Measurements from ENCODE around the gene SRA1.

The SRA1 gene

DNA sequence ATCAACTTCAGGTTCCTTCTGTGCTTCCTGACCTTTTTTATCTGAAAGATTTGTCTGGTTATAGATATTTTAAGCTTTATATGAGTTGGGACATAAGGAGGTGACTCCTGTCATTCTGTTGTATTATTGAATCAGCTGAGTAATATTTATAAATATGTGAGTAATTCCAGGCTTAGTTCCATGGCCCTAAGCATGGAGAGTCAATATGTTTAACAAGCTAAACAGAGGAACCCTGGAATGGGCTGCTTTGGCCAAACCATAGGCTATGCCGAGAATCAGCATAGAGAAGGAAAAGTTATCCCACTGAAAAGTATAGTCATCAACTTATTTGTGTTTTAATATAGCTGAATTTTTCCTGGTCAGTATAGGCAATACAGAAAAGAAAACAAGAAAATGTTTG, 17.0 kb downstream of the SRA1 start:
- H3K4me3 ChIP-seq (replicated peaks in 1 of 2; ENCODE audit: low read depth in 2 of 2, low read length in 2 of 2): no peak overlapping the region
- DNase-seq (ENCODE audit: low read depth in 2 of 2): no peak
- TF ChIP-seq, protein P1, sequence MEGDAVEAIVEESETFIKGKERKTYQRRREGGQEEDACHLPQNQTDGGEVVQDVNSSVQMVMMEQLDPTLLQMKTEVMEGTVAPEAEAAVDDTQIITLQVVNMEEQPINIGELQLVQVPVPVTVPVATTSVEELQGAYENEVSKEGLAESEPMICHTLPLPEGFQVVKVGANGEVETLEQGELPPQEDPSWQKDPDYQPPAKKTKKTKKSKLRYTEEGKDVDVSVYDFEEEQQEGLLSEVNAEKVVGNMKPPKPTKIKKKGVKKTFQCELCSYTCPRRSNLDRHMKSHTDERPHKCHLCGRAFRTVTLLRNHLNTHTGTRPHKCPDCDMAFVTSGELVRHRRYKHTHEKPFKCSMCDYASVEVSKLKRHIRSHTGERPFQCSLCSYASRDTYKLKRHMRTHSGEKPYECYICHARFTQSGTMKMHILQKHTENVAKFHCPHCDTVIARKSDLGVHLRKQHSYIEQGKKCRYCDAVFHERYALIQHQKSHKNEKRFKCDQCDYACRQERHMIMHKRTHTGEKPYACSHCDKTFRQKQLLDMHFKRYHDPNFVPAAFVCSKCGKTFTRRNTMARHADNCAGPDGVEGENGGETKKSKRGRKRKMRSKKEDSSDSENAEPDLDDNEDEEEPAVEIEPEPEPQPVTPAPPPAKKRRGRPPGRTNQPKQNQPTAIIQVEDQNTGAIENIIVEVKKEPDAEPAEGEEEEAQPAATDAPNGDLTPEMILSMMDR (IDR thresholded peaks at IDR 0.05; ENCODE audit: low read depth, low read length): no peak

DNA sequence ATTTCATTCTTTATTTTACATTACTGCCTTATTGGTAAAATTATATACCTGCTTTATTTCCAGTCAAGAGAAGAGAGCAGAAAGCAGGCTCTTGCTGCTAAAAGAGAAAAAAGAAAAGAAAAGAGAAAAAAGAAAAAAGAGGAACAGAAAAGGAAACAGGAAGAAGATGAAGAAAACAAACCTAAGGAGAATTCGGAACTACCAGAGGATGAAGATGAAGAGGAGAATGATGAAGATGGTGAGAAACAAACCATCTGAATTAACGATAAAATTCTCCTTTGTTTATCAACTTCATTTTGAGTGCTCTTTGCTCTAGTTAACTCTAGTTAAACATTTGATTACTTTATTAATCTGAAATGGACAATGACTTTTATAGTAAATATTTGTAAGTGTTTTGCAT, 33.3 kb downstream of the SRA1 start:
- no peak overlapping the region for H3K4me3 ChIP-seq (replicated peaks in 1 of 2; ENCODE audit: low read depth in 2 of 2, low read length in 2 of 2)
- no peak for DNase-seq (ENCODE audit: low read depth in 2 of 2)
- TF ChIP-seq, protein P1 (IDR thresholded peaks at IDR 0.05; ENCODE audit: low read depth, low read length): no peak

DNA sequence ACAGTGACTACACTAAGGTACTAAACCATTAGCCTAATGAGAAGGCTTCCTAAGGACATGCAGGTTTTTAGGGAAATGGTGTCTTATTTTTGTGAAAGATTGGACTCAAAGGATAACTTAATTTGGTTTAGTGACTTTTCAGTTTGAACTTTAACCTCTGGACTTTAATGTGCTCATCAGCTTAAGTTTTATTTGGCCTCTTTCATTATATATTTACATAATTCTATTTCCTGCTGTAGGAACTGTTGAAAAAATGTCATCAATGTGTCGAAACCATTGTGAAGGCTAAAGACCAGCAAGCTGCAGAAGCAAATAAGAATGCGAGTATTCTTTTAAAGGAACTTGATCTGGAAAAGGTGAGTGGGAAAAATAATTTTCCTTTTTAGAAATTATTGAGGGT, 44.1 kb downstream of the SRA1 start:
- TF ChIP-seq, protein P1 (IDR thresholded peaks at IDR 0.05; ENCODE audit: low read depth, low read length): no peak
- H3K4me3 ChIP-seq (replicated peaks in 1 of 2; ENCODE audit: low read depth in 2 of 2, low read length in 2 of 2): no peak overlapping the region
- DNase-seq (ENCODE audit: low read depth in 2 of 2): no peak

DNA sequence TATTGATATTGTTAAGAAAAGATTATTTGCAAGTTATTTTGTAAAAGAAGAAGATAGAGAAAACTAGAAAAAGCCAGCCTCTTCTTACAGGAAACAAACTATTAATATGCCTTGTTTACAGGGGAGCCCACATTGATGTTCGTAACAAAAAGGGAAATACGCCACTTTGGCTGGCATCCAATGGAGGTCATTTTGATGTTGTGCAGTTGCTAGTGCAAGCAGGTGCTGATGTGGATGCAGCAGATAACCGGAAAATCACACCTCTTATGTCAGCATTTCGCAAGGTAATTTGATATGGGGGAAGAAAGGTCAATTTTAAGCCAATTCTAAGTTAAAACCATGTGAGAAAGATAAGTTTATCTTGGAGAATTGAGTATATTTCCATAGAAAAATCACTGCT, 47.4 kb downstream of the SRA1 start:
- H3K4me3 ChIP-seq (replicated peaks in 1 of 2; ENCODE audit: low read depth in 2 of 2, low read length in 2 of 2): no peak overlapping the region
- TF ChIP-seq, protein P1 (IDR thresholded peaks at IDR 0.05; ENCODE audit: low read depth, low read length): no peak
- DNase-seq (ENCODE audit: low read depth in 2 of 2): peak in 1 of 2 donors; percentile 2

DNA sequence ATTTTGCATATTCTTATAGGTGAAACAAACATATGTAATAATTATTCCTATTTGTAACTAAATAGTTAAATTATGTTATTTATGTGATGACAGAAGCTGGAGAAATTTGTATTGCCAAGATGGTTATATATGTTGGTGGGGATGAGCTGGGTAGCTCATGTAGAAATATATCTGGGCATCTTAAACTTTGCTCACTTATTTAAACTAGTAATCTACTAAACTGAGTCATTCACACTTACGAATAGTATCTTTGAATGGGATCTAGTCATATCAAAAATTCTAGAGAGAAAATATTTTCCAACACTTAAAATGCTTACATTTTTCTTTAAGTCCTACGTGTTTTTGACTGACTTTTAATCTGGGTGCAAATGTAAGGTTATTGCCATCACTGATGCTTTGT, 54.4 kb downstream of the SRA1 start:
- H3K4me3 ChIP-seq (replicated peaks in 1 of 2; ENCODE audit: low read depth in 2 of 2, low read length in 2 of 2): no peak overlapping the region
- DNase-seq (ENCODE audit: low read depth in 2 of 2): no peak
- TF ChIP-seq, protein P1 (IDR thresholded peaks at IDR 0.05; ENCODE audit: low read depth, low read length): no peak

All from cardiac fibroblast (primary cell).